HCT116 (cell line): Measurements from ENCODE around the gene FSTL4. TPM values are rescaled to one million over a fixed set of nuclear protein-coding genes. Genes with fewer than 3 reads are reported as not detected.

ENCODE experiments used
- ATAC-seq: fragments of 200-7000 bp; cut with Tn5 transposase; 2 replicates; pipeline ENCODE4 v1.9.1; 2020; ENCODE audit warnings: mild to moderate bottlenecking, moderate library complexity
- BruUV-seq: library from RNA; stranded (reverse); fragments of 400-500 nt; replicated peaks from 2 replicates; lab custom pipeline; 2021; lab: Mats Ljungman, UMichigan
- CTCF ChIA-PET: fragments of 300-600 bp; sonication (Branson Sonifier 250); formaldehyde crosslinking; loops from one replicate; lab custom pipeline; 2021; ENCODE audit warnings: antibody characterized with exemption; lab: Charles Lee
- POLR2A ChIA-PET: fragments of 300-600, 350-600 bp; sonication (Branson Sonifier 250); formaldehyde crosslinking; loops from one replicate; lab custom pipeline; 2021; ENCODE audit warnings: antibody characterized with exemption; lab: Charles Lee
- RAD21 ChIA-PET, 2 experiments: fragments of 300-600 bp; sonication (Branson Sonifier 250); formaldehyde crosslinking; loops; one replicate each; lab custom pipeline; 2023; ENCODE audit warnings: low total read pairs in 2 of 2; ENCODE audit not compliant: uncharacterized antibody in 2 of 2, unreplicated experiment in 2 of 2, low non-redundant PET in 1 of 2; lab: Charles Lee
- DNase-seq: peaks from one replicate; pipeline ENCODE4 v3.0.0-alpha.2; 2010; ENCODE audit warnings: low read depth, low spot score
- H2AFZ ChIP-seq: fragments of 200-600 bp; shearing (Covaris generic), sonication (generic); 2 replicates; pipeline ENCODE4 v1.6.1; 2017; ENCODE audit warnings: low read depth, mixed run types, mixed read lengths, antibody characterized with exemption, low read length; ENCODE audit not compliant: poor library complexity, severe bottlenecking
- H3K27ac ChIP-seq: 2 replicates; pipeline ENCODE4 v1.5.1; 2012; ENCODE audit warnings: low read depth, low read length
- H3K27me3 ChIP-seq: fragments of 200-600 bp; sonication (generic); 2 replicates; pipeline ENCODE4 v1.6.1; 2016; ENCODE audit warnings: mixed run types, low read length, mixed read lengths; ENCODE audit not compliant: insufficient read depth
- H3K36me3 ChIP-seq, 2 experiments: fragments of 200-500 bp in 1 of 2; fragments of 200-600 bp in 1 of 2; sonication (Bioruptor generic) in 1 of 2; sonication (generic) in 1 of 2; 2 replicates each; pipeline versions ENCODE4 v1.5.1 to v1.6.1; 2014 to 2016; ENCODE audit warnings: low read length in 2 of 2, inconsistent platforms in 1 of 2, mixed read lengths in 1 of 2, mixed run types in 1 of 2; ENCODE audit not compliant: insufficient read depth in 2 of 2, control insufficient read depth in 1 of 2
- H3K4me1 ChIP-seq, 2 experiments: fragments of 200-600 bp in 1 of 2; sonication (generic) in 1 of 2; 2 replicates each; pipeline versions ENCODE4 v1.5.1 to v1.6.1; 2012 to 2017; ENCODE audit warnings: low read length in 2 of 2, inconsistent platforms in 1 of 2, mild to moderate bottlenecking in 1 of 2, mixed read lengths in 1 of 2, mixed run types in 1 of 2, moderate library complexity in 1 of 2; ENCODE audit not compliant: insufficient read depth in 2 of 2, control insufficient read depth in 1 of 2
- H3K4me2 ChIP-seq: fragments of 200-600 bp; sonication (generic); 2 replicates; pipeline ENCODE4 v1.6.1; 2017; ENCODE audit warnings: mixed run types, low read length, mixed read lengths
- H3K4me3 ChIP-seq, 2 experiments: fragments of 200-600 bp in 1 of 2; sonication (generic) in 1 of 2; replicated peaks in 1 of 2; 2 replicates each; pipeline ENCODE4 v1.5.1; 2011 to 2016; ENCODE audit warnings: low read length in 2 of 2, control low read depth in 1 of 2, low read depth in 1 of 2, mild to moderate bottlenecking in 1 of 2, mixed read lengths in 1 of 2, mixed run types in 1 of 2
- H3K79me2 ChIP-seq: fragments of 200-600 bp; sonication (generic); 2 replicates; pipeline ENCODE4 v1.6.1; 2017; ENCODE audit warnings: mild to moderate bottlenecking, mixed run types, low read length, moderate library complexity, mixed read lengths; ENCODE audit not compliant: insufficient read depth
- H3K9ac ChIP-seq: fragments of 200-600 bp; sonication (generic); 2 replicates; pipeline ENCODE4 v1.6.1; 2016; ENCODE audit warnings: low read length, mixed read lengths
- H3K9me2 ChIP-seq: fragments of 200-600 bp; sonication (generic), shearing (Covaris generic); 2 replicates; pipeline ENCODE4 v1.6.1; 2017; ENCODE audit warnings: mixed run types, mild to moderate bottlenecking, moderate library complexity; ENCODE audit not compliant: insufficient read depth
- H3K9me3 ChIP-seq, 2 experiments: fragments of 200-500 bp in 1 of 2; fragments of 200-600 bp in 1 of 2; sonication (Bioruptor generic) in 1 of 2; sonication (generic) in 1 of 2; 2 replicates each; pipeline ENCODE4 v1.6.1; 2014 to 2017; ENCODE audit warnings: low read length in 2 of 2, mixed read lengths in 2 of 2, inconsistent platforms in 1 of 2, low read depth in 1 of 2, mild to moderate bottlenecking in 1 of 2, mixed run types in 1 of 2, moderate library complexity in 1 of 2; ENCODE audit not compliant: control insufficient read depth in 1 of 2, insufficient read depth in 1 of 2
- H4K20me1 ChIP-seq: fragments of 200-600 bp; sonication (generic), shearing (Covaris generic); 2 replicates; pipeline ENCODE4 v1.6.1; 2017; ENCODE audit warnings: mixed run types, mild to moderate bottlenecking, moderate library complexity; ENCODE audit not compliant: insufficient read depth
- CEBPB ChIP-seq: IDR thresholded peaks from 2 replicates; pipeline ENCODE4 v1.6.1; 2012; ENCODE audit warnings: low read depth
- CTCF ChIP-seq, 3 experiments: fragments of 200-600 bp in 1 of 3; sonication (generic) in 1 of 3; IDR thresholded peaks in 2 of 3; conservative IDR thresholded peaks in 1 of 3; 2 replicates each; pipeline ENCODE4 v1.5.1; 2012 to 2017; ENCODE audit warnings: low read depth in 2 of 3, low read length in 2 of 3, antibody characterized with exemption in 1 of 3, borderline replicate concordance in 1 of 3, control low read depth in 1 of 3, mild to moderate bottlenecking in 1 of 3, mixed read lengths in 1 of 3, mixed run types in 1 of 3, moderate library complexity in 1 of 3; ENCODE audit not compliant: insufficient read depth in 1 of 3
- ELF1 ChIP-seq: IDR thresholded peaks from 2 replicates; pipeline ENCODE4 v1.6.1; 2012; ENCODE audit warnings: low read depth, borderline replicate concordance
- EZH2 ChIP-seq: fragments of 200-600 bp; sonication (generic); IDR thresholded peaks from 2 replicates; pipeline ENCODE4 v1.6.1; 2017; ENCODE audit warnings: antibody characterized with exemption, mixed run types
- FOSL1 ChIP-seq: IDR thresholded peaks from 2 replicates; pipeline ENCODE4 v1.6.1; 2012; ENCODE audit warnings: low read depth
- JUND ChIP-seq: IDR thresholded peaks from 2 replicates; pipeline ENCODE4 v1.6.1; 2012
- MAX ChIP-seq: IDR thresholded peaks from 2 replicates; pipeline ENCODE4 v1.6.1; 2012
- POLR2A ChIP-seq: IDR thresholded peaks from 2 replicates; pipeline ENCODE4 v1.7.0; 2011; ENCODE audit warnings: borderline replicate concordance; ENCODE audit not compliant: insufficient read depth, insufficient read length; ENCODE audit errors: extremely low read depth
- POLR2AphosphoS5 ChIP-seq: IDR thresholded peaks from 2 replicates; pipeline ENCODE4 v1.6.1; 2011; ENCODE audit warnings: mild to moderate bottlenecking, low read depth, low read length, moderate library complexity
- SIN3A ChIP-seq: IDR thresholded peaks from 2 replicates; pipeline ENCODE4 v1.6.1; 2012; ENCODE audit warnings: low read depth
- SP1 ChIP-seq: IDR thresholded peaks from 2 replicates; pipeline ENCODE4 v1.6.1; 2012; ENCODE audit warnings: low read depth
- SRF ChIP-seq: IDR thresholded peaks from 2 replicates; pipeline ENCODE4 v1.6.1; 2012; ENCODE audit warnings: low read depth
- TCF7L2 ChIP-seq: IDR thresholded peaks from 2 replicates; pipeline ENCODE4 v1.7.0; 2011; ENCODE audit warnings: borderline replicate concordance, inconsistent platforms; ENCODE audit not compliant: insufficient read depth, insufficient read length; ENCODE audit errors: extremely low read depth
- YY1 ChIP-seq: IDR thresholded peaks from 2 replicates; pipeline ENCODE4 v1.6.1; 2011; ENCODE audit warnings: low read length, low read depth, moderate library complexity, mild to moderate bottlenecking; ENCODE audit not compliant: insufficient replicate concordance; ENCODE audit errors: extremely low read depth
- intact Hi-C: fragments of 100-400 bp; cut with micrococcal nuclease; formaldehyde crosslinking; loops from 2 replicates; pipeline ENCODE4 v1.10.0; 2022
- total RNA-seq: library from RNA; stranded (reverse); gene quantifications from one replicate; pipeline ENCODE4 v1.2.1, GENCODE V29; 2021; ENCODE audit not compliant: unreplicated experiment
- TF ChIP-seq, protein P1 (sequence below): IDR thresholded peaks from 2 replicates; pipeline ENCODE4 v1.6.1; 2012; ENCODE audit warnings: low read depth
- TF ChIP-seq, protein P2 (sequence below): IDR thresholded peaks from 2 replicates; pipeline ENCODE4 v1.6.1; 2012

FSTL4 gene
- total RNA-seq, 1 experiment from 2014 or later, result 0.37 TPM

GRCh38 chr5:133565993-133566392 lies 46.3 kb downstream of the FSTL4 start:
- Histone ChIP-seq H4K20me1 (no peaks in the 10 kb centered on the region), H3K9ac (no peak overlapping the region), H3K36me3 (no peaks in the 10 kb centered on the region)
- intact Hi-C loops, result no loop called here
- no TSS peak for BruUV-seq
- TF ChIP-seq JUND, result no peak
- TF ChIP-seq, protein P1, sequence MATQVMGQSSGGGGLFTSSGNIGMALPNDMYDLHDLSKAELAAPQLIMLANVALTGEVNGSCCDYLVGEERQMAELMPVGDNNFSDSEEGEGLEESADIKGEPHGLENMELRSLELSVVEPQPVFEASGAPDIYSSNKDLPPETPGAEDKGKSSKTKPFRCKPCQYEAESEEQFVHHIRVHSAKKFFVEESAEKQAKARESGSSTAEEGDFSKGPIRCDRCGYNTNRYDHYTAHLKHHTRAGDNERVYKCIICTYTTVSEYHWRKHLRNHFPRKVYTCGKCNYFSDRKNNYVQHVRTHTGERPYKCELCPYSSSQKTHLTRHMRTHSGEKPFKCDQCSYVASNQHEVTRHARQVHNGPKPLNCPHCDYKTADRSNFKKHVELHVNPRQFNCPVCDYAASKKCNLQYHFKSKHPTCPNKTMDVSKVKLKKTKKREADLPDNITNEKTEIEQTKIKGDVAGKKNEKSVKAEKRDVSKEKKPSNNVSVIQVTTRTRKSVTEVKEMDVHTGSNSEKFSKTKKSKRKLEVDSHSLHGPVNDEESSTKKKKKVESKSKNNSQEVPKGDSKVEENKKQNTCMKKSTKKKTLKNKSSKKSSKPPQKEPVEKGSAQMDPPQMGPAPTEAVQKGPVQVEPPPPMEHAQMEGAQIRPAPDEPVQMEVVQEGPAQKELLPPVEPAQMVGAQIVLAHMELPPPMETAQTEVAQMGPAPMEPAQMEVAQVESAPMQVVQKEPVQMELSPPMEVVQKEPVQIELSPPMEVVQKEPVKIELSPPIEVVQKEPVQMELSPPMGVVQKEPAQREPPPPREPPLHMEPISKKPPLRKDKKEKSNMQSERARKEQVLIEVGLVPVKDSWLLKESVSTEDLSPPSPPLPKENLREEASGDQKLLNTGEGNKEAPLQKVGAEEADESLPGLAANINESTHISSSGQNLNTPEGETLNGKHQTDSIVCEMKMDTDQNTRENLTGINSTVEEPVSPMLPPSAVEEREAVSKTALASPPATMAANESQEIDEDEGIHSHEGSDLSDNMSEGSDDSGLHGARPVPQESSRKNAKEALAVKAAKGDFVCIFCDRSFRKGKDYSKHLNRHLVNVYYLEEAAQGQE, result peak; percentile 95
- TF ChIP-seq, all 23 proteins: peak for 1
- H3K4me1 ChIP-seq, result no peaks in the 10 kb centered on the region
- H3K4me3 ChIP-seq, result no peak overlapping the region
- H3K4me2 ChIP-seq, result no peak overlapping the region
- DNase-seq, result no peak
- no peak overlapping the region for H3K27ac ChIP-seq
- no peaks in the 10 kb centered on the region for H3K79me2 ChIP-seq
- CTCF ChIA-PET, result no interaction called here
- POLR2A ChIA-PET, result no interaction called here
- H3K27me3 ChIP-seq, result peaks cover 75% of the 10 kb centered on the region
- H3K9me2 ChIP-seq, result no peaks in the 10 kb centered on the region
- no peaks in the 10 kb centered on the region for H3K9me3 ChIP-seq
- RAD21 ChIA-PET, result no interaction called here
- H2AFZ ChIP-seq, result no peak overlapping the region
- no peak for ATAC-seq

DNA sequence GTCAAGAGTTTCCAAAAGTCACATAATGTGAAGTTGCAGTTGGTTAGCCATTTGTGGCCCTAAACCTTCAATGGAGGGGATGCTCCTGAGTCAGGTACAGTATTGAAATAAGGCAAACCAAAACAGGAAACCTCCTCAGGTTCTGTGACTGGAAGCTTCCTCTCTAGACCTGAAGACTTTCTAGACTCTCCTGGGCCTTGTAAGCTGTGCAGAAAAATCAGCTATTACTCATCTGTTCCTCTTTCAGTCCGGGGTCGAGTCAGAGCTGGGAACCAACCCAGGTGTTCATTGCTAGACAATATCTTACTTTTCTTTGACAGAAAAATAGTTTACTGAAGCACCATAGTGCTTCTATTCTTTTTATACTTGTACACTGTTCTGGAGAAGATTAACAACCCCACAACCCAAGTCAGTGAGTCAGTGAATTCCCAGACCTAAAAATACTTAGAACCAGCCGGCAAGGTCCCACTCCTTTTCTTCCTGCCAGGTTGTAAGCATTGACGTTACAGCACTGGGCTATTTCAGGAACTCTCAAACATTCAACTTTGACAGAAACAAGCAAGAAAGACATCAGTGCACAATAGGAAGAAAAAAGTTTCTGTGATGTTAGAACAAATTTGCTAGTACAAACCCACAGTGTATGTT lies 47.3 kb downstream of the FSTL4 start:
- Histone ChIP-seq H3K79me2 (no peaks in the 10 kb centered on the region), H4K20me1 (no peaks in the 10 kb centered on the region), H3K4me3 (no peak overlapping the region), H3K27me3 (peaks cover 72% of the 10 kb centered on the region), H3K36me3 (no peaks in the 10 kb centered on the region), H3K9ac (no peak overlapping the region), H3K4me2 (no peak overlapping the region), H2AFZ (no peak overlapping the region), H3K4me1 (no peaks in the 10 kb centered on the region), H3K27ac (no peak overlapping the region), H3K9me3 (no peaks in the 10 kb centered on the region), H3K9me2 (no peaks in the 10 kb centered on the region)
- POLR2A ChIA-PET, result no interaction called here
- DNase-seq (no peak), ATAC-seq (no peak)
- CTCF ChIA-PET, result no interaction called here
- intact Hi-C loops, result no loop called here
- no TSS peak for BruUV-seq
- RAD21 ChIA-PET, result no interaction called here
- no peak for TF ChIP-seq CTCF (IDR thresholded peaks at IDR 0.05 in 2 of 3, conservative IDR thresholded peaks at IDR 0.05 in 1 of 3; ENCODE audit: borderline replicate concordance in 1 of 3, insufficient read depth in 1 of 3, low read depth in 2 of 3, low read length in 2 of 3)
- TF ChIP-seq YY1, result no peak
- no peak for TF ChIP-seq ELF1
- no peak for TF ChIP-seq CEBPB
- no peak for TF ChIP-seq JUND
- TF ChIP-seq, protein P2, sequence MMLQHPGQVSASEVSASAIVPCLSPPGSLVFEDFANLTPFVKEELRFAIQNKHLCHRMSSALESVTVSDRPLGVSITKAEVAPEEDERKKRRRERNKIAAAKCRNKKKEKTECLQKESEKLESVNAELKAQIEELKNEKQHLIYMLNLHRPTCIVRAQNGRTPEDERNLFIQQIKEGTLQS, result no peak
- no peak for TF ChIP-seq SRF
- no peak for TF ChIP-seq SIN3A
- no peak for TF ChIP-seq POLR2AphosphoS5
- TF ChIP-seq POLR2A, result no peak
- no peak for TF ChIP-seq EZH2
- TF ChIP-seq FOSL1, result no peak
- no peak for TF ChIP-seq MAX
- TF ChIP-seq TCF7L2, result no peak
- TF ChIP-seq SP1, result no peak
